Neutrophil (primary cell): ENCODE data around the gene CDK2AP2.
A peak's percentile ranks its signal among the peaks of the same experiment; 100 is the strongest.
"Not testable (repeated sequence)": the region's sequence is repeated elsewhere in the genome, so short reads cannot be mapped to it uniquely, and the experiment has no call there.

Source experiments
- H3K27ac ChIP-seq: fragments of 200-600 bp; sonication (generic); 2 replicates; pipeline ENCODE4 v1.5.1; 2016; ENCODE audit warnings: mild to moderate bottlenecking, moderate library complexity
- H3K27me3 ChIP-seq: fragments of 200-600 bp; sonication (generic); 2 replicates; pipeline ENCODE4 v1.6.0; 2016; ENCODE audit warnings: mild to moderate bottlenecking
- H3K36me3 ChIP-seq: fragments of 200-600 bp; sonication (generic); 2 replicates; pipeline ENCODE4 v1.5.1; 2017
- H3K4me1 ChIP-seq, 2 experiments: fragments of 200-600 bp in 1 of 2; sonication (generic) in 1 of 2; 1 replicate in 1 of 2; 2 replicates in 1 of 2; pipeline versions ENCODE4 v1.5.1 to v1.6.1; 2013 to 2016; ENCODE audit warnings: low read depth in 1 of 2, low read length in 1 of 2, mild to moderate bottlenecking in 1 of 2, moderate library complexity in 1 of 2; ENCODE audit not compliant: control insufficient read depth in 1 of 2, insufficient read depth in 1 of 2
- H3K4me3 ChIP-seq, 2 experiments: fragments of 200-600 bp in 1 of 2; sonication (generic) in 1 of 2; 1 replicate in 1 of 2; 2 replicates in 1 of 2; pipeline ENCODE4 v1.5.1; 2013 to 2016; ENCODE audit warnings: low read depth in 1 of 2, low read length in 1 of 2, mild to moderate bottlenecking in 1 of 2, moderate library complexity in 1 of 2
- H3K9me3 ChIP-seq: fragments of 200-600 bp; sonication (generic); 2 replicates; pipeline ENCODE4 v1.5.1; 2016
- TF ChIP-seq, protein P1 (sequence below): fragments of 200-600 bp; sonication (generic); IDR thresholded peaks from 2 replicates; pipeline ENCODE4 v1.5.1; 2016; ENCODE audit warnings: antibody characterized with exemption

CDK2AP2 gene

GRCh38 chr11:67482827-67483798, 24.8 kb downstream of the CDK2AP2 start, which contains the start of gene AIP:
Gene AIP, plus strand, starts transcription at chr11:67483026. Its CDS starts 133 bp downstream, at chr11:67483159.
- H3K36me3 ChIP-seq, result peaks cover 9% of the 10 kb centered on the region
- no peaks in the 10 kb centered on the region for H3K27me3 ChIP-seq
- H3K4me3 ChIP-seq, result peak within 1 kb of the TSS; percentile 85 to 92
- H3K27ac ChIP-seq, result peak within 1 kb of the TSS; percentile 96
- no peaks in the 10 kb centered on the region for H3K9me3 ChIP-seq
- H3K4me1 ChIP-seq, result peaks cover 40 to 44% of the 10 kb centered on the region in 2 experiments
- TF ChIP-seq, protein P1, sequence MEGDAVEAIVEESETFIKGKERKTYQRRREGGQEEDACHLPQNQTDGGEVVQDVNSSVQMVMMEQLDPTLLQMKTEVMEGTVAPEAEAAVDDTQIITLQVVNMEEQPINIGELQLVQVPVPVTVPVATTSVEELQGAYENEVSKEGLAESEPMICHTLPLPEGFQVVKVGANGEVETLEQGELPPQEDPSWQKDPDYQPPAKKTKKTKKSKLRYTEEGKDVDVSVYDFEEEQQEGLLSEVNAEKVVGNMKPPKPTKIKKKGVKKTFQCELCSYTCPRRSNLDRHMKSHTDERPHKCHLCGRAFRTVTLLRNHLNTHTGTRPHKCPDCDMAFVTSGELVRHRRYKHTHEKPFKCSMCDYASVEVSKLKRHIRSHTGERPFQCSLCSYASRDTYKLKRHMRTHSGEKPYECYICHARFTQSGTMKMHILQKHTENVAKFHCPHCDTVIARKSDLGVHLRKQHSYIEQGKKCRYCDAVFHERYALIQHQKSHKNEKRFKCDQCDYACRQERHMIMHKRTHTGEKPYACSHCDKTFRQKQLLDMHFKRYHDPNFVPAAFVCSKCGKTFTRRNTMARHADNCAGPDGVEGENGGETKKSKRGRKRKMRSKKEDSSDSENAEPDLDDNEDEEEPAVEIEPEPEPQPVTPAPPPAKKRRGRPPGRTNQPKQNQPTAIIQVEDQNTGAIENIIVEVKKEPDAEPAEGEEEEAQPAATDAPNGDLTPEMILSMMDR, result peak; percentile 69

DNA sequence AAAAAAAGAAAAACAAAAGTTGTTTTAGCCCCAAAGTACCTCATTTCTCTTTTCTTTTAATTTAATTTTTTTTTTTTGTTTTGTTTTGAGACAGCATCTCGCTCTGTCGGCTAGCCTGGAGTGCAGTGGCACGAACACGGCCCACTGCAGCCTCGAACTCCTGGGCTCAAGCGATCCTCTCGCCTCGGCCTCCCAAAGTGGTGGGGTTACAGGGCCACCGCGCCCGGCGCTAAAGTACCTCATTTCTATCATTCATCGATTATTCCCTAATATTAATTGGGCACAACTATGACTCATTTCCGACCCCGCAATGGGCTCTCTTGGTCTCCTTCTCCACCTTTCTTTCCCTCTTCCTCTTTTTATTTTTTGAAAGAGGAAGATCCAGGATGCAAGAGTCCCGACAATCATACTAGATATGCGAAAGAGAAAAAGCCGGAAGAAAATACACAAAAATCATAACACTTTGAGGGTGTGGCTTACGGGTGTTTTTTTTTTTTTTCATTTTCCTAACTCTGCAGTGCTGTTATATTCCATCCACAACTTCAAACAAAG, 25.6 kb downstream of the CDK2AP2 start:
- peak overlapping the region; percentile 85 to 92 for H3K4me3 ChIP-seq
- H3K9me3 ChIP-seq, result no peaks in the 10 kb centered on the region
- peaks cover 4% of the 10 kb centered on the region for H3K27me3 ChIP-seq
- TF ChIP-seq, protein P1, result no peak
- H3K36me3 ChIP-seq, result peaks cover 2% of the 10 kb centered on the region
- H3K4me1 ChIP-seq, result peaks cover 40 to 44% of the 10 kb centered on the region in 2 experiments
- peak overlapping the region; percentile 96 for H3K27ac ChIP-seq

DNA sequence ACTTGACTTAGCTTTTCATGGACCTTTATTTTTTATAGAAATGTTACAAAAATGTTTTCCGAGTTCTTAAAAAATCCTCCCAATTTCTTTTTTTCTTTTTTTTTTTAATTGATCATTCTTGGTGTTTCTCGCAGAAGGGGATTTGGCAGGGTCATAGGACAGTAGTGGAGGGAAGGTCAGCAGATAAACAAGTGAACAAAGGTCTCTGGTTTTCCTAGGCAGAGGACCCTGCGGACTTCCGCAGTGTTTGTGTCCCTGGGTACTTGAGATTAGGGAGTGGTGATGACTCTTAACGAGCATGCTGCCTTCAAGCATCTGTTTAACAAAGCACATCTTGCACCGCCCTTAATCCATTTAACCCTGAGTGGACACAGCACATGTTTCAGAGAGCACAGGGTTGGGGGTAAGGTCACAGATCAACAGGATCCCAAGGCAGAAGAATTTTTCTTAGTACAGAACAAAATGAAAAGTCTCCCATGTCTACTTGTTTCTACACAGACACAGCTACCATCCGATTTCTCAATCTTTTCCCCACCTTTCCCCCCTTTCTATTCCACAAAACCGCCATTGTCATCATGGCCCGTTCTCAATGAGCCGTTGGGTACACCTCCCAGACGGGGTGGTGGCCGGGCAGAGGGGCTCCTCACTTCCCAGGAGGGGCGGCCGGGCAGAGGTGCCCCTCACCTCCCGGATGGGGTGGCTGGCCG, 30.5 kb downstream of the CDK2AP2 start:
- H3K27ac ChIP-seq, H3K9me3 ChIP-seq, H3K4me1 ChIP-seq, H3K27me3 ChIP-seq, H3K4me3 ChIP-seq, H3K36me3 ChIP-seq: not testable (repeated sequence)

DNA sequence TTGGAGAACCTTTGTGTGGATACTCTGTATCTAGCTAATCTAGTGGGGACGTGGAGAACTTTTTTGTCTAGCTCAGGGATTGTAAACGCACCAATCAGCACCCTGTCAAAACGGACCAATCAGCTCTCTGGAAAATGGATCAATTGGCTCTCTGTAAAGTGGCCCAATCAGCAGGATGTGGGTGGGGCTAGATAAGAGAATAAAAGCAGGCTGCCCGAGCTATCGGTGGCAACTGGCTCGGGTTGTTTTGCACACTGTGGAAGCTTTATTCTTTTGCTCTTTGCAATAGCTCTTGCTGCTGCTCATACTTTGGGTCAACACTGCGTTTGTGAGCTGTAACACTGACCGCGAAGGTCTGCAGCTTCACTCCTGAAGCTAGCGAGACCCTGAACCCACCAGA, 31.3 kb downstream of the CDK2AP2 start:
- not testable (repeated sequence) for H3K4me3 ChIP-seq, H3K27me3 ChIP-seq, H3K36me3 ChIP-seq, H3K4me1 ChIP-seq, H3K27ac ChIP-seq, H3K9me3 ChIP-seq

- H3K36me3 ChIP-seq, result no peaks in the 10 kb centered on the region
- H3K4me1 ChIP-seq, result peaks cover 13 to 17% of the 10 kb centered on the region in 2 experiments
- no peak overlapping the region for H3K4me3 ChIP-seq
- no peaks in the 10 kb centered on the region for H3K9me3 ChIP-seq
- no peak overlapping the region for H3K27ac ChIP-seq
- peaks cover 2% of the 10 kb centered on the region for H3K27me3 ChIP-seq
- TF ChIP-seq, protein P1, result no peak
Measured at GRCh38 chr11:67472882-67473281, 35.1 kb downstream of the CDK2AP2 start.

GRCh38 chr11:67470337-67471002, 37.5 kb downstream of the CDK2AP2 start:
- TF ChIP-seq, protein P1, result no peak
- H3K4me1 ChIP-seq, result peaks cover 14 to 21% of the 10 kb centered on the region in 2 experiments
- H3K27me3 ChIP-seq, result no peaks in the 10 kb centered on the region
- no peaks in the 10 kb centered on the region for H3K9me3 ChIP-seq
- H3K36me3 ChIP-seq, result no peaks in the 10 kb centered on the region
- no peak overlapping the region for H3K4me3 ChIP-seq
- H3K27ac ChIP-seq, result no peak overlapping the region
